Neural progenitor cell (in vitro differentiated cells): ENCODE measurements around the gene KRT6B. TPM values are rescaled to one million over a fixed set of nuclear protein-coding genes. Genes with fewer than 3 reads are reported as not detected.
"Not testable (repeated sequence)": the region's sequence is repeated elsewhere in the genome, so short reads cannot be mapped to it uniquely, and the experiment has no call there.

ENCODE experiments used
- DNase-seq: peaks from one replicate; pipeline ENCODE4 v3.0.0-alpha.2; 2016; ENCODE audit warnings: low spot score
- H2AFZ ChIP-seq: fragments of 200-600 bp; sonication (generic); replicated peaks from 2 replicates; pipeline ENCODE4 v1.6.1; 2016; ENCODE audit warnings: antibody characterized with exemption
- H3F3A ChIP-seq: fragments of 200-600 bp; sonication (generic); 2 replicates; pipeline ENCODE4 v1.6.1; 2016; ENCODE audit warnings: antibody characterized with exemption, low read depth
- H3K27ac ChIP-seq: fragments of 200-600 bp; sonication (generic); 2 replicates; pipeline ENCODE4 v1.5.1; 2016; ENCODE audit warnings: mild to moderate bottlenecking
- H3K27me3 ChIP-seq: fragments of 200-600 bp; sonication (generic); 2 replicates; pipeline ENCODE4 v1.6.1; 2016; ENCODE audit warnings: mild to moderate bottlenecking, moderate library complexity
- H3K36me3 ChIP-seq: fragments of 200-600 bp; sonication (generic); 2 replicates; pipeline ENCODE4 v1.5.1; 2016
- H3K4me1 ChIP-seq: fragments of 200-600 bp; sonication (generic); 2 replicates; pipeline ENCODE4 v1.6.1; 2016; ENCODE audit warnings: mixed run types
- H3K4me2 ChIP-seq: fragments of 200-600 bp; sonication (generic); 2 replicates; pipeline ENCODE4 v1.6.1; 2016
- H3K4me3 ChIP-seq: fragments of 200-600 bp; sonication (generic); 2 replicates; pipeline ENCODE4 v1.5.1; 2016
- H3K79me2 ChIP-seq: fragments of 200-600 bp; sonication (generic); 2 replicates; pipeline ENCODE4 v1.6.1; 2016; ENCODE audit warnings: low read depth
- H3K9ac ChIP-seq: fragments of 200-600 bp; sonication (generic); 2 replicates; pipeline ENCODE4 v1.6.1; 2016
- H3K9me3 ChIP-seq: fragments of 200-600 bp; sonication (generic); 2 replicates; pipeline ENCODE4 v1.5.1; 2016; ENCODE audit warnings: low read depth
- H4K20me1 ChIP-seq: fragments of 200-600 bp; sonication (generic); 2 replicates; pipeline ENCODE4 v1.6.1; 2016; ENCODE audit warnings: low read depth
- H3K27ac Mint-ChIP-seq: 3 replicates; pipeline ENCODE4 v1.8.0; 2021; ENCODE audit warnings: mixed read lengths
- H3K27me3 Mint-ChIP-seq: 2 replicates; pipeline ENCODE4 v1.8.0; 2022; ENCODE audit warnings: low read depth, mild to moderate bottlenecking, inconsistent platforms, moderate library complexity, mixed read lengths; ENCODE audit not compliant: insufficient read depth
- H3K36me3 Mint-ChIP-seq: 3 replicates; pipeline ENCODE4 v1.8.0; 2021; ENCODE audit warnings: mixed read lengths
- H3K4me1 Mint-ChIP-seq: 3 replicates; pipeline ENCODE4 v1.8.0; 2021; ENCODE audit warnings: mixed read lengths
- H3K4me3 Mint-ChIP-seq: 3 replicates; pipeline ENCODE4 v1.8.0; 2021; ENCODE audit warnings: mild to moderate bottlenecking, moderate library complexity, mixed read lengths
- H3K9me3 Mint-ChIP-seq: 3 replicates; pipeline ENCODE4 v1.8.0; 2020; ENCODE audit warnings: mixed read lengths
- EZH2 ChIP-seq: fragments of 200-600 bp; sonication (generic); IDR thresholded peaks from 2 replicates; pipeline ENCODE4 v1.6.1; 2017; ENCODE audit warnings: antibody characterized with exemption, mild to moderate bottlenecking, moderate library complexity
- EZH2phosphoT487 ChIP-seq: fragments of 200-600 bp; sonication (generic); IDR thresholded peaks from 2 replicates; pipeline ENCODE4 v1.6.1; 2017; ENCODE audit warnings: antibody characterized with exemption
- total RNA-seq: library from RNA; depleted of rRNA; stranded (reverse); fragments of >200 nt; gene quantifications from 2 replicates; pipeline ENCODE4 v1.2.3, GENCODE V29; 2015; ENCODE audit warnings: low replicate concordance
- TF ChIP-seq, protein P1 (sequence below): fragments of 200-600 bp; sonication (generic); IDR thresholded peaks from 2 replicates; pipeline ENCODE4 v1.5.1; 2017; ENCODE audit warnings: antibody characterized with exemption, mild to moderate bottlenecking

Gene KRT6B
- total RNA-seq, 1 donor from 2014 or later: not detected

GRCh38 chr12:52455821-52456220 lies 3.9 kb upstream of the KRT6B start:
- no peak for DNase-seq
- H2AFZ ChIP-seq: no peak overlapping the region
- H3K4me3 ChIP-seq: no peak overlapping the region
- no peaks in the 10 kb centered on the region for H3K9me3 Mint-ChIP-seq
- no peaks in the 10 kb centered on the region for H3F3A ChIP-seq
- no peak overlapping the region for H3K9ac ChIP-seq
- peaks cover 7% of the 10 kb centered on the region for H3K27me3 Mint-ChIP-seq
- H3K4me1 Mint-ChIP-seq: peaks cover 7% of the 10 kb centered on the region
- no peak for TF ChIP-seq EZH2phosphoT487
- TF ChIP-seq EZH2: no peak
- H4K20me1 ChIP-seq: no peaks in the 10 kb centered on the region
- no peak overlapping the region for H3K27ac Mint-ChIP-seq
- H3K9me3 ChIP-seq: no peaks in the 10 kb centered on the region
- no peaks in the 10 kb centered on the region for H3K79me2 ChIP-seq
- H3K4me1 ChIP-seq: peaks cover 5% of the 10 kb centered on the region
- no peak overlapping the region for H3K4me2 ChIP-seq
- H3K27ac ChIP-seq: no peak overlapping the region
- no peaks in the 10 kb centered on the region for H3K36me3 Mint-ChIP-seq
- no peaks in the 10 kb centered on the region for H3K36me3 ChIP-seq
- H3K4me3 Mint-ChIP-seq: no peak overlapping the region
- no peaks in the 10 kb centered on the region for H3K27me3 ChIP-seq

- H4K20me1 ChIP-seq: no peaks in the 10 kb centered on the region
- no peaks in the 10 kb centered on the region for H3K27me3 ChIP-seq
- H2AFZ ChIP-seq: peak overlapping the region; percentile 12
- no peak overlapping the region for H3K27ac Mint-ChIP-seq
- DNase-seq: no peak
- no peak overlapping the region for H3K9ac ChIP-seq
- H3K9me3 Mint-ChIP-seq: no peaks in the 10 kb centered on the region
- H3K27ac ChIP-seq: no peak overlapping the region
- peaks cover 5% of the 10 kb centered on the region for H3K4me1 ChIP-seq
- no peak for TF ChIP-seq EZH2
- TF ChIP-seq, protein P1, sequence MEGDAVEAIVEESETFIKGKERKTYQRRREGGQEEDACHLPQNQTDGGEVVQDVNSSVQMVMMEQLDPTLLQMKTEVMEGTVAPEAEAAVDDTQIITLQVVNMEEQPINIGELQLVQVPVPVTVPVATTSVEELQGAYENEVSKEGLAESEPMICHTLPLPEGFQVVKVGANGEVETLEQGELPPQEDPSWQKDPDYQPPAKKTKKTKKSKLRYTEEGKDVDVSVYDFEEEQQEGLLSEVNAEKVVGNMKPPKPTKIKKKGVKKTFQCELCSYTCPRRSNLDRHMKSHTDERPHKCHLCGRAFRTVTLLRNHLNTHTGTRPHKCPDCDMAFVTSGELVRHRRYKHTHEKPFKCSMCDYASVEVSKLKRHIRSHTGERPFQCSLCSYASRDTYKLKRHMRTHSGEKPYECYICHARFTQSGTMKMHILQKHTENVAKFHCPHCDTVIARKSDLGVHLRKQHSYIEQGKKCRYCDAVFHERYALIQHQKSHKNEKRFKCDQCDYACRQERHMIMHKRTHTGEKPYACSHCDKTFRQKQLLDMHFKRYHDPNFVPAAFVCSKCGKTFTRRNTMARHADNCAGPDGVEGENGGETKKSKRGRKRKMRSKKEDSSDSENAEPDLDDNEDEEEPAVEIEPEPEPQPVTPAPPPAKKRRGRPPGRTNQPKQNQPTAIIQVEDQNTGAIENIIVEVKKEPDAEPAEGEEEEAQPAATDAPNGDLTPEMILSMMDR: no peak
- no peak for TF ChIP-seq EZH2phosphoT487
- no peak overlapping the region for H3K4me3 Mint-ChIP-seq
- peaks cover 7% of the 10 kb centered on the region for H3K4me1 Mint-ChIP-seq
- no peaks in the 10 kb centered on the region for H3F3A ChIP-seq
- H3K27me3 Mint-ChIP-seq: peaks cover 7% of the 10 kb centered on the region
- no peak overlapping the region for H3K4me2 ChIP-seq
- no peaks in the 10 kb centered on the region for H3K9me3 ChIP-seq
- H3K4me3 ChIP-seq: no peak overlapping the region
- no peaks in the 10 kb centered on the region for H3K36me3 Mint-ChIP-seq
- no peaks in the 10 kb centered on the region for H3K79me2 ChIP-seq
- no peaks in the 10 kb centered on the region for H3K36me3 ChIP-seq
Measured at GRCh38 chr12:52454411-52455201, 2.7 kb upstream of the KRT6B start.

- Histone ChIP-seq H3K4me2 (no peak overlapping the region), H3K9me3 (no peaks in the 10 kb centered on the region), H3K9ac (no peak overlapping the region), H3K4me1 (no peaks in the 10 kb centered on the region), H4K20me1 (no peaks in the 10 kb centered on the region), H3K79me2 (no peaks in the 10 kb centered on the region), H3K27ac (no peak overlapping the region), H2AFZ (no peak overlapping the region), H3K36me3 (no peaks in the 10 kb centered on the region), H3F3A (no peaks in the 10 kb centered on the region), H3K4me3 (no peak overlapping the region), H3K27me3 (no peaks in the 10 kb centered on the region)
- H3K27me3 Mint-ChIP-seq: peaks cover under 1% of the 10 kb centered on the region
- H3K9me3 Mint-ChIP-seq: no peaks in the 10 kb centered on the region
- no peak overlapping the region for H3K4me3 Mint-ChIP-seq
- DNase-seq: no peak
- H3K27ac Mint-ChIP-seq: no peak overlapping the region
- TF ChIP-seq, protein P1: no peak
- TF ChIP-seq EZH2phosphoT487 (no peak), EZH2 (no peak)
- H3K36me3 Mint-ChIP-seq: no peaks in the 10 kb centered on the region
- H3K4me1 Mint-ChIP-seq: peaks cover 2% of the 10 kb centered on the region
Measured at GRCh38 chr12:52448228-52448627, 3.7 kb downstream of the KRT6B start.

DNA sequence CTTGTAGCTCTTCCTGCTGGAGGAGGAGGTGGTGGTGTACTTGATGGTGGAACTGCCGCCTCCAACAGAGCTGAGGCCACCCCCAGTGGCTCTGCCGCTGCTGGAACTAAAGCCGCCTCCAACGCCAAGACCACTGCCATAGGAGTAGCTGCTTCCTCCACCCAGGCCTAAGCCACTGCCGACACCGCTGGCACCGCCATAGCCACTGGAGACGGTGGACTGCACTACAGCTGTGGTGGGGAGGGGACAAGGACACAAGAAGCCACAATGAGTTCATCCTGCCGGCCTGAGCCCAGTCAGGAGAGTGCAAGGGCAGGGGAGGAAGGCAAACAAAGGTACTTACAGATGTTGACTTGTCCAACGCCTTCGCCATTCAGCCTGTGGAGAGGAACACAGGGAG lies 4.8 kb downstream of the KRT6B start:
- H3K36me3 ChIP-seq, H3K27ac Mint-ChIP-seq, H3K4me1 Mint-ChIP-seq, H3K27ac ChIP-seq, H3K79me2 ChIP-seq, H3K4me2 ChIP-seq, H2AFZ ChIP-seq, H4K20me1 ChIP-seq, H3K4me3 Mint-ChIP-seq, DNase-seq, H3K9ac ChIP-seq, H3K27me3 Mint-ChIP-seq, H3K4me3 ChIP-seq, H3K9me3 ChIP-seq, H3K36me3 Mint-ChIP-seq, H3F3A ChIP-seq, H3K27me3 ChIP-seq, H3K9me3 Mint-ChIP-seq: not testable (repeated sequence)
- H3K4me1 ChIP-seq: peaks cover 10% of the 10 kb centered on the region
